GM12875 (cell line): ENCODE results near the gene KRAS.
A peak's percentile ranks its signal among the peaks of the same experiment; 100 is the strongest.
"Not testable (repeated sequence)": the region's sequence is repeated elsewhere in the genome, so short reads cannot be mapped to it uniquely, and the experiment has no call there.

ENCODE experiments used
- H3K4me3 ChIP-seq: one replicate; pipeline ENCODE4 v1.5.1; 2011; ENCODE audit warnings: low read depth, low read length, control low read depth
- CTCF ChIP-seq: IDR thresholded peaks from 2 replicates; pipeline ENCODE4 v1.5.1; 2011; ENCODE audit warnings: low read depth, mild to moderate bottlenecking, control low read depth, inconsistent platforms, low read length, moderate library complexity, borderline replicate concordance; ENCODE audit not compliant: insufficient read depth

The KRAS gene

DNA sequence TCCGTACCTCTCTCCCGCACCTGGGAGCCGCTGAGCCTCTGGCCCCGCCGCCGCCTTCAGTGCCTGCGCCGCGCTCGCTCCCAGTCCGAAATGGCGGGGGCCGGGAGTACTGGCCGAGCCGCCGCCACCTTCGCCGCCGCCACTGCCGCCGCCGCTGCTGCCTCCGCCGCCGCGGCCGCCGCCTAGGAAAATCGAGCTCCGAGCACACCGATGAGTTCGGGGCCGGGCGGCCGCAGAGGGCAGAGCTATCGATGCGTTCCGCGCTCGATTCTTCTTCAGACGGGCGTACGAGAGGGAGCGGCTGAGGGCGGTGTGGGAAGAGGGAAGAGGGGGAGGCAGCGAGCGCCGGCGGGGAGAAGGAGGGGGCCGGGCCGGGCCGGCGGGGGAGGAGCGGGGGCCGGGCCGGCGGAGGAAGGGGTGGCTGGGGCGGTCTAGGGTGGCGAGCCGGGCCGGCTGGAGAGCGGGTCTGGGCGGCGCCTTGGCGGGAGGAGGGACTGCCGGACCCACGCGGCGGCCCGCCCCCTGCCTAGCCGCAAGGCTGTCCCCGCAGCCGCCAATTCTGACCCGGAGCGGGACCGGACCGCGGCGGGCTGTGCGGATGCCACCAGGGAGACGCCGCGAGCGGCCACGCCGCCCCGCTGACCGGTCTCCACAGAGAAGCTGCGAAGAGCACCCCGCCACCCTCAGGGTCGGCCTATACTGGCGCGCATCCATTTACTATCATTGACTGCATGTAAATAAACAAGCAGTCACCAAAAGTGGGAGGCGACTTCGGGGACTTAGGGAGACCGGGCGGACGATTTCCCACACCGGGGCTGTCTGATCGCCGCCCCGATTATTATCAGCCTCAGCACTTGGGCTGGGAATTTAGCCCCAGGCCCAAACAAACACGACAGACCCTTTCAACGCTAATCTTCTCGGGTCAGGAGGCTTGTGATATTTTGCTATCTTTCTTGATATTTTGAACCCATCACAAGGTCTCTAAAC lies at the start of gene KRAS:
KRAS (minus strand) TSS at position 186 of the 987 bp plus-strand sequence.
- no peak for TF ChIP-seq CTCF
- peak within 1 kb of the TSS; percentile 80 for H3K4me3 ChIP-seq

GRCh38 chr12:25296381-25296780 lies 45.7 kb upstream of the KRAS start:
- no peak overlapping the region for H3K4me3 ChIP-seq
- no peak for TF ChIP-seq CTCF

DNA sequence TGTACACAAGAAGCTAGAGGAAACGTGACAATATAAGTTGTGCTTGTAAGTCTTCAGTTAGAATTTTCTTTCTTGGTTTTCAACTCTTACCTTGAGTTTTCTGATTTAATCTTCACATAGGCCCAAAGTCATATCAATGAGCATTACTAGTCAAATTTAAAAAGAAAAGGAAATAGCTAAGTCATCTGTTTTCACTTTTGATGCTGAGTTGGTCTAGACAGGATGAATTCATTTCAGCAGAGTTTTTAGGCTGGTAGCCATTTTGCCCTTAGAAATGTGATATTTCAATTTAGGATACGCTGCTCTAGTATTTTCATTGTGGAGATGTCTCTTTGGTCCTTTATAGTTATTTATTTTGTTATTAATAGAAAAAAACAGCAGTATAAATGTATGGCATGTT lies 44.6 kb upstream of the KRAS start:
- TF ChIP-seq CTCF = no peak
- H3K4me3 ChIP-seq = no peak overlapping the region

- no peak for TF ChIP-seq CTCF
- H3K4me3 ChIP-seq = no peak overlapping the region
Measured at GRCh38 chr12:25293653-25294052, 42.9 kb upstream of the KRAS start.

DNA sequence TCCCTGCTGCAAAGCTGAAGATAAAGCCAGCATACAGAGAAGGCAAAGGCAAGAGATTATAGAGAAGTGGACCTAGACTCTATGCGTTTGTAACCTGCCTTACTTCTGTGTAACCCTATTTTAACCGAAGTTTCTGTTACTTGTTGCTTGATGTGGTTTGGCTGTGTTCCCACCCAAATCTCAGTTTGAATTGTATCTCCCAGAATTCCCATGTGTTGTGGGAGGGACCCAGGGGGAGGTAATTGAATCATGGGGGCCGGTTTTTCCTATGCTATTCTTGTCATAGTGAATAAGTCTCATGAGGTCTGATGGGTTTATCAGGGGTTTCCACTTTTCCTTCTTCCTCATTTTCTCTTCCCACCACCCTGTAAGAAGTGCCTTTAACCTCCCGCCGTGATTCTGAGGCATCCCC lies 42.1 kb upstream of the KRAS start:
- not testable (repeated sequence) for H3K4me3 ChIP-seq

DNA sequence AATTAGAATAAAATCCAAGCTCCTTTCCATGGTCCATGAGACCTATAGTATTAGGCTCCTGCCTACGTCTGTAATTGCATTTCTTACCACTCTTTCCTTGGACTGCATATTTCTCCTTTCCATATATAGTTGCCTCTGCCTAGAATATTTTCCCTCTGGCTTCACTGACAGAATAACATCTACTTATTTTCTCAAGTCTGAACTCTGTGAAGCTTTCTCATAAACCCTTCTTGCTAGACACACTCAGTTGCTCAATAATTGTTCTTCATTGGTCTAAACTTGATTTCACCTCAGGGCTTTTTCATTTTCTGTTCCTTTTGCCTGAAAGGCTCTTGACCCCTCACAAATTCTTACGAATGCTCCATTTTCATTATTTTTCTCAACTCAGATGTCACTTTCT lies 36.9 kb upstream of the KRAS start:
- H3K4me3 ChIP-seq = no peak overlapping the region
- no peak for TF ChIP-seq CTCF

DNA sequence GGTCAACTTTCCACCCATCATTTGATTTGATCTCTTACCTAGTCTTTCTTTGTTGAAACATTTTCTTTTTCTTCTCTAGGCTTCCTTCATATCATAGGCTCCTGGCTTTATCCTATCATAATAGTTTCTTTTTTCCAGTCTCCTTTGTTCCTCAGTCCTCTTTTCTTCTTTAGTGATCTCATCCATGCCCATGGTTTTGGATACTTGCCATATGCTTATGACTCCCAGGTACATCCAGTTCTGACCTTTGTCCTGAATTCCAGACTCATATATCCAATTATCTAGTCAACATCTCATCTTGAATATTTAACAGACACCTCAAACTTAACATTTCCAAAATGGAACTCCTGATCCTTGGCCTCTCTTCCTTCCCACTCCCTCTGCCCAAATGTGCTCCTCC lies 36.1 kb upstream of the KRAS start:
- H3K4me3 ChIP-seq = no peak overlapping the region

More for the DNA sequence above, 36.1 kb upstream of the KRAS start:
- no peak for TF ChIP-seq CTCF
